Cardiac fibroblast (primary cell): ENCODE measurements around the gene RBM17.

ENCODE experiments used
- DNase-seq, 2 donors: peaks; one replicate each; pipeline versions ENCODE4 v3.0.0 to v3.0.0-alpha.2; 2010; ENCODE audit warnings: low read depth in 2 of 2
- H3K4me3 ChIP-seq, 2 donors: replicated peaks in 1 of 2; 1 replicate in 1 of 2; 2 replicates in 1 of 2; pipeline ENCODE4 v1.5.1; 2011; ENCODE audit warnings: low read depth in 2 of 2, low read length in 2 of 2, mild to moderate bottlenecking in 2 of 2, moderate library complexity in 1 of 2
- TF ChIP-seq, protein P1 (sequence below): IDR thresholded peaks from one replicate; pipeline ENCODE4 v1.5.1; 2011; ENCODE audit warnings: low read depth, mild to moderate bottlenecking, low read length, inconsistent platforms

The RBM17 gene

GRCh38 chr10:6065835-6066234, 23.0 kb upstream of the RBM17 start:
- H3K4me3 ChIP-seq: no peak overlapping the region
- TF ChIP-seq, protein P1, sequence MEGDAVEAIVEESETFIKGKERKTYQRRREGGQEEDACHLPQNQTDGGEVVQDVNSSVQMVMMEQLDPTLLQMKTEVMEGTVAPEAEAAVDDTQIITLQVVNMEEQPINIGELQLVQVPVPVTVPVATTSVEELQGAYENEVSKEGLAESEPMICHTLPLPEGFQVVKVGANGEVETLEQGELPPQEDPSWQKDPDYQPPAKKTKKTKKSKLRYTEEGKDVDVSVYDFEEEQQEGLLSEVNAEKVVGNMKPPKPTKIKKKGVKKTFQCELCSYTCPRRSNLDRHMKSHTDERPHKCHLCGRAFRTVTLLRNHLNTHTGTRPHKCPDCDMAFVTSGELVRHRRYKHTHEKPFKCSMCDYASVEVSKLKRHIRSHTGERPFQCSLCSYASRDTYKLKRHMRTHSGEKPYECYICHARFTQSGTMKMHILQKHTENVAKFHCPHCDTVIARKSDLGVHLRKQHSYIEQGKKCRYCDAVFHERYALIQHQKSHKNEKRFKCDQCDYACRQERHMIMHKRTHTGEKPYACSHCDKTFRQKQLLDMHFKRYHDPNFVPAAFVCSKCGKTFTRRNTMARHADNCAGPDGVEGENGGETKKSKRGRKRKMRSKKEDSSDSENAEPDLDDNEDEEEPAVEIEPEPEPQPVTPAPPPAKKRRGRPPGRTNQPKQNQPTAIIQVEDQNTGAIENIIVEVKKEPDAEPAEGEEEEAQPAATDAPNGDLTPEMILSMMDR: no peak
- peak; percentile 34 to 79 for DNase-seq

- no peak for DNase-seq
- TF ChIP-seq, protein P1: no peak
- no peak overlapping the region for H3K4me3 ChIP-seq
Measured at GRCh38 chr10:6067457-6067856, 21.4 kb upstream of the RBM17 start.

DNA sequence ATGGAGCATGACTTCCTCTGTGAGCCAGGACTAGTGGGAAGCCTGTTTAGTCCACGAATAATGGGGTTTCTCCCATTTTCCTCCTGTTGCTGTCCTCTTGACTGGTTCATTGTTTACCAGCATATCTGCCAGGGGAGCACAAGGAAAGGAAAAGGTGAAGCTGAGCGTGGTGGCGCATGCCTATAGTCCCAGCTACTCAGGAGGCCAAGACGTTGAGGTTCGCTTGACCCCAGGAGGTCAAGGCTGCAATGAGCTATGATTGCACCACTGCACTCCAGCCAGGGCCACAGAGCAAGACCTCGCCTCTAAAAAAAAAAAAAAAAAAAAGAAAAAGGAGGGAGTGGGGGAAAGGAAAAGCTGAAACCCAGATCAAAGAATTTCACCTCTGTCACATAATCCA, 20.8 kb upstream of the RBM17 start:
- H3K4me3 ChIP-seq: no peak overlapping the region

DNA sequence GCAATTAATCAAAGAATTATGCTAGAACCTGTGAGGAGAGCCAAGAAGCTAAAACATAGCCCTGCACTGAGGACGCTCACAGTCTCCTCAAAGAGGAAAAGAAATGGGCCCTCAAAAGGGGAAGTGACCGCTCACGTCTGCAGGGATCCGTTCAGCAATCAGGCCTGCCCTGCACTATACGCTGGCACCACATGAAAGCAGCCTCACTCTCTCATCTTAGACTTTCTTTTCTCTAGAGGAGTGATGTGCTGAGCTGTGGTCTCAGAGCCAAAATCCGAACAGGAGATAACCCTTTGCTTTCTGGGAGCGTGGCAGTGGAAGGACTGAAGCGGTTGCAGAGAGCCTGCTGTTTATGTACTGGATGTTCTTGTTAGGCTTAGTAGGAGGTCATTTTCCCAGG, 20.4 kb upstream of the RBM17 start:
- no peak overlapping the region for H3K4me3 ChIP-seq
- no peak for DNase-seq
- TF ChIP-seq, protein P1: no peak

More for the DNA sequence above, 20.8 kb upstream of the RBM17 start:
- DNase-seq: no peak
- TF ChIP-seq, protein P1: no peak

GRCh38 chr10:6069081-6069931, 19.5 kb upstream of the RBM17 start:
- no peak overlapping the region for H3K4me3 ChIP-seq
- TF ChIP-seq, protein P1: no peak
- DNase-seq: no peak

DNA sequence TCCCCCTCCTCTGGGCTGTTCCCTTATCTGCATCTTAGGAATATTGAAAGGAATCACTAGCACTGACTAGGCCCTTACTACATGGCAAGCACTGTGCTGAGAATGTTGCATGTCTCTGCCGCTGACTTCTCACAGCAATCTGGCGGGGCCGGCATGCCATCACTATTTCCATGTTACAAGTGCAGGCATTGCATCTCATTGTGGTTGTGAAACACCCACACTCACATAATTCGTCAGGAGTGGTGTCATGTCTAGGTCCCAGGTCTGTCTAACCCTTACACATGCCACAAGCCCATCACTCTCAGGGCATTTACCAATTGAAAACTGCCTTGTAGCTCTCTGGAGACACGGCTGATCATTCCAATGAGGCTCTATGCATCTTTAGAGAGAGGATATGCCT, 18.2 kb upstream of the RBM17 start:
- TF ChIP-seq, protein P1: no peak
- peak in 1 of 2 donors; percentile 6 for DNase-seq
- H3K4me3 ChIP-seq: no peak overlapping the region
